HepG2 (cell line): ENCODE measurements around the gene HIF1AN. TPM values are rescaled to one million over a fixed set of nuclear protein-coding genes. Genes with fewer than 3 reads are reported as not detected.

Experiments used
- FOXM1 ChIP-seq: sonication (generic); formaldehyde crosslinking; IDR thresholded peaks from 2 replicates; pipeline ENCODE4 v1.5.0; 2020; ENCODE audit warnings: missing genetic modification reagents
- RELA ChIP-seq: sonication (generic); formaldehyde crosslinking; IDR thresholded peaks from 2 replicates; pipeline ENCODE4 v1.4.0; 2020; ENCODE audit warnings: missing genetic modification reagents
- RFX5 ChIP-seq: IDR thresholded peaks from 2 replicates; pipeline ENCODE4 v1.6.1; 2011; ENCODE audit warnings: low read depth, low read length, improper control_type of control experiment
- THAP11 ChIP-seq: IDR thresholded peaks from 2 replicates; pipeline ENCODE4 v1.6.1; 2016; ENCODE audit warnings: missing biosample characterization, missing genetic modification reagents
- WIZ ChIP-seq: sonication (generic); formaldehyde crosslinking; IDR thresholded peaks from 2 replicates; pipeline ENCODE4 v1.5.1; 2020; ENCODE audit warnings: mild to moderate bottlenecking, missing genetic modification reagents
- ZBTB38 ChIP-seq: sonication (generic); formaldehyde crosslinking; IDR thresholded peaks from 2 replicates; pipeline ENCODE4 v1.5.1; 2020; ENCODE audit warnings: mild to moderate bottlenecking, missing genetic modification reagents
- ZC3H13 ChIP-seq: sonication (generic); formaldehyde crosslinking; IDR thresholded peaks from 2 replicates; pipeline ENCODE4 v1.8.1; 2023; ENCODE audit warnings: mild to moderate bottlenecking, missing genetic modification reagents, moderate library complexity
- ZC3H4 ChIP-seq: sonication (generic); formaldehyde crosslinking; IDR thresholded peaks from 2 replicates; pipeline ENCODE4 v1.4.0; 2020; ENCODE audit warnings: missing genetic modification reagents, borderline replicate concordance
- ZFP82 ChIP-seq: sonication (generic); formaldehyde crosslinking; IDR thresholded peaks from 2 replicates; pipeline ENCODE4 v1.5.1; 2020; ENCODE audit warnings: mild to moderate bottlenecking, missing genetic modification reagents, borderline replicate concordance
- ZNF10 ChIP-seq: sonication (generic); formaldehyde crosslinking; IDR thresholded peaks from 2 replicates; pipeline ENCODE4 v1.4.0; 2020; ENCODE audit warnings: mild to moderate bottlenecking, low read depth, missing genetic modification reagents, borderline replicate concordance
- ZNF678 ChIP-seq: sonication (generic); formaldehyde crosslinking; IDR thresholded peaks from 2 replicates; pipeline ENCODE4 v1.4.0; 2020; ENCODE audit warnings: mild to moderate bottlenecking, missing genetic modification reagents
- ZNF747 ChIP-seq: sonication (generic); formaldehyde crosslinking; IDR thresholded peaks from 2 replicates; pipeline ENCODE4 v1.8.1; 2023; ENCODE audit warnings: missing genetic modification reagents, mild to moderate bottlenecking, borderline replicate concordance
- ZNF772 ChIP-seq: sonication (generic); formaldehyde crosslinking; IDR thresholded peaks from 2 replicates; pipeline ENCODE4 v1.5.0; 2020; ENCODE audit warnings: mild to moderate bottlenecking, missing genetic modification reagents
- ZSCAN25 ChIP-seq: sonication (generic); formaldehyde crosslinking; IDR thresholded peaks from 2 replicates; pipeline ENCODE4 v1.8.0; 2022; ENCODE audit warnings: mild to moderate bottlenecking, missing genetic modification reagents
- ZZZ3 ChIP-seq: sonication (generic); formaldehyde crosslinking; IDR thresholded peaks from 2 replicates; pipeline ENCODE4 v1.4.0; 2020; ENCODE audit warnings: missing genetic modification reagents, mild to moderate bottlenecking, borderline replicate concordance
- polyA plus RNA-seq, 8 experiments: library from polyadenylated mRNA; depleted of rRNA in 3 of 8; stranded (reverse) in 7 of 8; unstranded in 1 of 8; fragments of >200 nt; fragmentation: Illumina TruSeq in 4 of 8; extraction: Trizol in 4 of 8; gene quantifications; 2 replicates each; pipeline versions ENCODE4 v1.2.1 to v1.2.3, GENCODE V29; 2011 to 2016; ENCODE audit warnings: low read depth in 4 of 8, missing spikeins in 1 of 8, mixed read lengths in 1 of 8; ENCODE audit not compliant: insufficient read depth in 1 of 8
- total RNA-seq, 5 experiments: library from RNA; depleted of rRNA; stranded (reverse); fragments of >200 nt; fragmentation: Illumina TruSeq; extraction: Trizol; gene quantifications; 2 replicates each; pipeline ENCODE4 v1.2.3, GENCODE V29; 2016; ENCODE audit warnings: low read depth in 1 of 5
- TF ChIP-seq, protein P1 (sequence below): sonication (generic); formaldehyde crosslinking; IDR thresholded peaks from 2 replicates; pipeline ENCODE4 v1.5.0; 2020; ENCODE audit warnings: missing genetic modification reagents, mild to moderate bottlenecking, borderline replicate concordance
- TF ChIP-seq, protein P2 (sequence below): sonication (generic); formaldehyde crosslinking; IDR thresholded peaks from 2 replicates; pipeline ENCODE4 v1.4.0; 2020; ENCODE audit warnings: missing genetic modification reagents
- TF ChIP-seq, protein P3 (sequence below): sonication (generic); formaldehyde crosslinking; IDR thresholded peaks from 2 replicates; pipeline ENCODE4 v1.4.0; 2020; ENCODE audit warnings: mild to moderate bottlenecking, low read depth, missing genetic modification reagents
- TF ChIP-seq, protein P4 (sequence below): sonication (generic); formaldehyde crosslinking; IDR thresholded peaks from 2 replicates; pipeline ENCODE4 v1.5.0; 2020; ENCODE audit warnings: missing genetic modification reagents
- TF ChIP-seq, protein P5 (sequence below): sonication (generic); formaldehyde crosslinking; IDR thresholded peaks from 2 replicates; pipeline ENCODE4 v1.4.0; 2020; ENCODE audit warnings: mild to moderate bottlenecking, missing genetic modification reagents, borderline replicate concordance
- TF ChIP-seq, protein P6 (sequence below): IDR thresholded peaks from 2 replicates; pipeline ENCODE4 v1.6.1; 2018; ENCODE audit warnings: missing genetic modification reagents

Gene HIF1AN
- total and polyA plus RNA-seq, 2 of the 13 experiments (the other 11 are each of a cell fraction or from before 2014, with no cell fraction given), result 8.6 to 10.7 TPM

DNA sequence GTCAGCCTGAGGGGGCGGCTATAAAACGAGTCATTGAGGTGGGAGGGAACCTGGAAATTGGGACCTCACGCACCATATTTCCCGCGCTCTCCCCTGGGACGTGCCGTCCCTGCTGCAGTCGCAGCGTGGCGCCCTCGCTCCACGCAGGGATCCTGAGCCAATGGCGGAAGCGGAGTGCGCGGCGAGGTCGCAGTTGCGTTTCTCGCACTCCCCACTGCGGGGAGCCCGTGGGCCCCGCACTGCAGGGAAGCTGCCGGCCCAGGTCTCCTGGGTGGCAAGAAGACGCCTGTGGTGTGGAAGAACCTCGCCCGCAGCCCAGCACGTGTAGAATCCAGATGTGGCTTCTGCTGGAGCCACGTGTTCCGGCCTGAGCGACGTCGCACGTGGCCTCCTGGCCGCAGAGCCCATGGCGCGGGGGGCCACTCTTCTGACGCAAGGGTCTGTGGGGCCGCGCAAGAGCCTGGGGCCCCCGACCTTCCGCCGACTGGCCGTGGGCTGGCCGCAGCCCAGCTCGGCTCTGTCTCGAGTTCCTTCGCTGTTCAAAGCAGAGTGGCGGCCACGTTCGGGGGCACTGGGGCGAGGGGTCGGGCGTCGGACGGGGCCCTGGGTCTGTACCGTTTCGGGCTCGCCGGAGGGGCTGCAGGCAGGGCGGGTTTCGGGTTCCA, 26.4 kb downstream of the HIF1AN start (continued):
- TF ChIP-seq, protein P1, sequence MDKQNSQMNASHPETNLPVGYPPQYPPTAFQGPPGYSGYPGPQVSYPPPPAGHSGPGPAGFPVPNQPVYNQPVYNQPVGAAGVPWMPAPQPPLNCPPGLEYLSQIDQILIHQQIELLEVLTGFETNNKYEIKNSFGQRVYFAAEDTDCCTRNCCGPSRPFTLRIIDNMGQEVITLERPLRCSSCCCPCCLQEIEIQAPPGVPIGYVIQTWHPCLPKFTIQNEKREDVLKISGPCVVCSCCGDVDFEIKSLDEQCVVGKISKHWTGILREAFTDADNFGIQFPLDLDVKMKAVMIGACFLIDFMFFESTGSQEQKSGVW (CRISPR knock-in tag), result no peak
- TF ChIP-seq ZZZ3, result no peak
- no peak; the same call in 1 of the 2 replicates for TF ChIP-seq ZBTB38 (CRISPR knock-in tag)
- TF ChIP-seq, protein P2, sequence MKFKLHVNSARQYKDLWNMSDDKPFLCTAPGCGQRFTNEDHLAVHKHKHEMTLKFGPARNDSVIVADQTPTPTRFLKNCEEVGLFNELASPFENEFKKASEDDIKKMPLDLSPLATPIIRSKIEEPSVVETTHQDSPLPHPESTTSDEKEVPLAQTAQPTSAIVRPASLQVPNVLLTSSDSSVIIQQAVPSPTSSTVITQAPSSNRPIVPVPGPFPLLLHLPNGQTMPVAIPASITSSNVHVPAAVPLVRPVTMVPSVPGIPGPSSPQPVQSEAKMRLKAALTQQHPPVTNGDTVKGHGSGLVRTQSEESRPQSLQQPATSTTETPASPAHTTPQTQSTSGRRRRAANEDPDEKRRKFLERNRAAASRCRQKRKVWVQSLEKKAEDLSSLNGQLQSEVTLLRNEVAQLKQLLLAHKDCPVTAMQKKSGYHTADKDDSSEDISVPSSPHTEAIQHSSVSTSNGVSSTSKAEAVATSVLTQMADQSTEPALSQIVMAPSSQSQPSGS (CRISPR knock-in tag), result no peak
- no peak for TF ChIP-seq FOXM1 (CRISPR knock-in tag)
- TF ChIP-seq ZNF772 (CRISPR knock-in tag), result no peak
- TF ChIP-seq, protein P3, sequence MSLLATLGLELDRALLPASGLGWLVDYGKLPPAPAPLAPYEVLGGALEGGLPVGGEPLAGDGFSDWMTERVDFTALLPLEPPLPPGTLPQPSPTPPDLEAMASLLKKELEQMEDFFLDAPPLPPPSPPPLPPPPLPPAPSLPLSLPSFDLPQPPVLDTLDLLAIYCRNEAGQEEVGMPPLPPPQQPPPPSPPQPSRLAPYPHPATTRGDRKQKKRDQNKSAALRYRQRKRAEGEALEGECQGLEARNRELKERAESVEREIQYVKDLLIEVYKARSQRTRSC (CRISPR knock-in tag), result no peak
- TF ChIP-seq, protein P4, sequence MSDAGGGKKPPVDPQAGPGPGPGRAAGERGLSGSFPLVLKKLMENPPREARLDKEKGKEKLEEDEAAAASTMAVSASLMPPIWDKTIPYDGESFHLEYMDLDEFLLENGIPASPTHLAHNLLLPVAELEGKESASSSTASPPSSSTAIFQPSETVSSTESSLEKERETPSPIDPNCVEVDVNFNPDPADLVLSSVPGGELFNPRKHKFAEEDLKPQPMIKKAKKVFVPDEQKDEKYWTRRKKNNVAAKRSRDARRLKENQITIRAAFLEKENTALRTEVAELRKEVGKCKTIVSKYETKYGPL (CRISPR knock-in tag), result no peak
- no peak for TF ChIP-seq RELA (CRISPR knock-in tag)
- no peak for TF ChIP-seq RFX5
- no peak for TF ChIP-seq ZSCAN25
- no peak for TF ChIP-seq ZNF10 (CRISPR knock-in tag)
- TF ChIP-seq, protein P5, sequence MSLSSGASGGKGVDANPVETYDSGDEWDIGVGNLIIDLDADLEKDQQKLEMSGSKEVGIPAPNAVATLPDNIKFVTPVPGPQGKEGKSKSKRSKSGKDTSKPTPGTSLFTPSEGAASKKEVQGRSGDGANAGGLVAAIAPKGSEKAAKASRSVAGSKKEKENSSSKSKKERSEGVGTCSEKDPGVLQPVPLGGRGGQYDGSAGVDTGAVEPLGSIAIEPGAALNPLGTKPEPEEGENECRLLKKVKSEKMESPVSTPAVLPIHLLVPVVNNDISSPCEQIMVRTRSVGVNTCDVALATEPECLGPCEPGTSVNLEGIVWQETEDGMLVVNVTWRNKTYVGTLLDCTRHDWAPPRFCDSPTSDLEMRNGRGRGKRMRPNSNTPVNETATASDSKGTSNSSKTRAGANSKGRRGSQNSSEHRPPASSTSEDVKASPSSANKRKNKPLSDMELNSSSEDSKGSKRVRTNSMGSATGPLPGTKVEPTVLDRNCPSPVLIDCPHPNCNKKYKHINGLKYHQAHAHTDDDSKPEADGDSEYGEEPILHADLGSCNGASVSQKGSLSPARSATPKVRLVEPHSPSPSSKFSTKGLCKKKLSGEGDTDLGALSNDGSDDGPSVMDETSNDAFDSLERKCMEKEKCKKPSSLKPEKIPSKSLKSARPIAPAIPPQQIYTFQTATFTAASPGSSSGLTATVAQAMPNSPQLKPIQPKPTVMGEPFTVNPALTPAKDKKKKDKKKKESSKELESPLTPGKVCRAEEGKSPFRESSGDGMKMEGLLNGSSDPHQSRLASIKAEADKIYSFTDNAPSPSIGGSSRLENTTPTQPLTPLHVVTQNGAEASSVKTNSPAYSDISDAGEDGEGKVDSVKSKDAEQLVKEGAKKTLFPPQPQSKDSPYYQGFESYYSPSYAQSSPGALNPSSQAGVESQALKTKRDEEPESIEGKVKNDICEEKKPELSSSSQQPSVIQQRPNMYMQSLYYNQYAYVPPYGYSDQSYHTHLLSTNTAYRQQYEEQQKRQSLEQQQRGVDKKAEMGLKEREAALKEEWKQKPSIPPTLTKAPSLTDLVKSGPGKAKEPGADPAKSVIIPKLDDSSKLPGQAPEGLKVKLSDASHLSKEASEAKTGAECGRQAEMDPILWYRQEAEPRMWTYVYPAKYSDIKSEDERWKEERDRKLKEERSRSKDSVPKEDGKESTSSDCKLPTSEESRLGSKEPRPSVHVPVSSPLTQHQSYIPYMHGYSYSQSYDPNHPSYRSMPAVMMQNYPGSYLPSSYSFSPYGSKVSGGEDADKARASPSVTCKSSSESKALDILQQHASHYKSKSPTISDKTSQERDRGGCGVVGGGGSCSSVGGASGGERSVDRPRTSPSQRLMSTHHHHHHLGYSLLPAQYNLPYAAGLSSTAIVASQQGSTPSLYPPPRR (CRISPR knock-in tag), result no peak
- TF ChIP-seq, protein P6, sequence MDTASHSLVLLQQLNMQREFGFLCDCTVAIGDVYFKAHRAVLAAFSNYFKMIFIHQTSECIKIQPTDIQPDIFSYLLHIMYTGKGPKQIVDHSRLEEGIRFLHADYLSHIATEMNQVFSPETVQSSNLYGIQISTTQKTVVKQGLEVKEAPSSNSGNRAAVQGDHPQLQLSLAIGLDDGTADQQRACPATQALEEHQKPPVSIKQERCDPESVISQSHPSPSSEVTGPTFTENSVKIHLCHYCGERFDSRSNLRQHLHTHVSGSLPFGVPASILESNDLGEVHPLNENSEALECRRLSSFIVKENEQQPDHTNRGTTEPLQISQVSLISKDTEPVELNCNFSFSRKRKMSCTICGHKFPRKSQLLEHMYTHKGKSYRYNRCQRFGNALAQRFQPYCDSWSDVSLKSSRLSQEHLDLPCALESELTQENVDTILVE (CRISPR knock-in tag), result no peak
- TF ChIP-seq WIZ (CRISPR knock-in tag), result no peak; the same call in 1 of the 2 replicates
- no peak for TF ChIP-seq ZC3H13 (CRISPR knock-in tag)
- TF ChIP-seq ZNF678 (CRISPR knock-in tag), result no peak
- peak; percentile 47; the same call in 1 of the 2 replicates for TF ChIP-seq THAP11 (CRISPR knock-in tag)
- TF ChIP-seq ZC3H4, result no peak
- no peak for TF ChIP-seq ZNF747 (CRISPR knock-in tag)
- TF ChIP-seq ZFP82 (CRISPR knock-in tag), result no peak
